Fibroblast of mammary gland (primary cell): ENCODE results near the gene NDUFS7.

Source experiments
- DNase-seq: peaks from one replicate; pipeline ENCODE4 v3.0.0-alpha.2; 2010; ENCODE audit warnings: low read depth
- H3K4me3 ChIP-seq: 2 replicates; pipeline ENCODE4 v1.5.1; 2011; ENCODE audit warnings: low read depth, mild to moderate bottlenecking, low read length, moderate library complexity; ENCODE audit not compliant: control insufficient read depth
- TF ChIP-seq, protein P1 (sequence below): conservative IDR thresholded peaks from 2 replicates; pipeline ENCODE4 v1.5.1; 2011; ENCODE audit warnings: low read depth, low read length, inconsistent platforms; ENCODE audit not compliant: control insufficient read depth, insufficient read depth

The NDUFS7 gene

DNA sequence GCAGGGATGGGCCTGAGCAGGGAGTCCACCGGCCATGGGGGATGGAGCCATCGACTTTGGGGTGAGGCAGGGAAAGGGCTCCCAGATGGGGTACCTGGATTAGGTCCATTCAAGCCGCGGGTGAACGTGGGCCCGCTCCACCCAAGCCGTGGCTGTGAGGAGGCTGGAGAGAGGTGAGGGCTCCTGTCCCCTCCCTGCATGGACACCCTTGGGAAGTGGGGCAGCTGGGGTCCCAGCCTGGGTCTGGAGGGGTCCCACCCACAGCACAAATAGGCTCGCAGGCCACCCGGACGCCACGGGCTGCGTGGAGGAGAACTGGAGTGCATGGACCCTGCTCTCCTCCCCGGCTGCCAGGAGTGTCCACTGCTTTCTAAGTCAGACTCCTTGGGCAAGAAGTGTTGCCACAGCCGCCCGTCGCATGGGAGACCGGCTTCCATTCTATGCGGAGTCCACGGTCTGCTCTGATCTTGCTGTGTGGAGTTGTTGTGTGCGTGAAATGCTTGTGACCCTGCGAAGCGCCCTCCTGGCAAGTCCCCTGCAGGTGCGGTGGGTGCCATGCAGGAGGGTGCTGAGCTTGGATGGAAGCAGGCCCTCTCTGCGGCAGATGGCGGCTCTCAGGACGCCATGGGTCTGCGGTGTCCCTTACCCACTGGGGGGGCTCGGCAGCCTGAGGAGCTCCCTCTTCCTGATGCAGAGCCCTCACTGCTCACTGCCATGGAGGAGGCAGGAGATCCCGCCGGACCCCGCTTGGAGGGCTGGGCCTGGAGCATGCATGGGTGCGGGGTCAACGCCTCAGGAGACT lies 25.7 kb downstream of the NDUFS7 start:
- TF ChIP-seq, protein P1, sequence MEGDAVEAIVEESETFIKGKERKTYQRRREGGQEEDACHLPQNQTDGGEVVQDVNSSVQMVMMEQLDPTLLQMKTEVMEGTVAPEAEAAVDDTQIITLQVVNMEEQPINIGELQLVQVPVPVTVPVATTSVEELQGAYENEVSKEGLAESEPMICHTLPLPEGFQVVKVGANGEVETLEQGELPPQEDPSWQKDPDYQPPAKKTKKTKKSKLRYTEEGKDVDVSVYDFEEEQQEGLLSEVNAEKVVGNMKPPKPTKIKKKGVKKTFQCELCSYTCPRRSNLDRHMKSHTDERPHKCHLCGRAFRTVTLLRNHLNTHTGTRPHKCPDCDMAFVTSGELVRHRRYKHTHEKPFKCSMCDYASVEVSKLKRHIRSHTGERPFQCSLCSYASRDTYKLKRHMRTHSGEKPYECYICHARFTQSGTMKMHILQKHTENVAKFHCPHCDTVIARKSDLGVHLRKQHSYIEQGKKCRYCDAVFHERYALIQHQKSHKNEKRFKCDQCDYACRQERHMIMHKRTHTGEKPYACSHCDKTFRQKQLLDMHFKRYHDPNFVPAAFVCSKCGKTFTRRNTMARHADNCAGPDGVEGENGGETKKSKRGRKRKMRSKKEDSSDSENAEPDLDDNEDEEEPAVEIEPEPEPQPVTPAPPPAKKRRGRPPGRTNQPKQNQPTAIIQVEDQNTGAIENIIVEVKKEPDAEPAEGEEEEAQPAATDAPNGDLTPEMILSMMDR, result no peak
- DNase-seq, result no peak
- peak overlapping the region; percentile 76 for H3K4me3 ChIP-seq

DNA sequence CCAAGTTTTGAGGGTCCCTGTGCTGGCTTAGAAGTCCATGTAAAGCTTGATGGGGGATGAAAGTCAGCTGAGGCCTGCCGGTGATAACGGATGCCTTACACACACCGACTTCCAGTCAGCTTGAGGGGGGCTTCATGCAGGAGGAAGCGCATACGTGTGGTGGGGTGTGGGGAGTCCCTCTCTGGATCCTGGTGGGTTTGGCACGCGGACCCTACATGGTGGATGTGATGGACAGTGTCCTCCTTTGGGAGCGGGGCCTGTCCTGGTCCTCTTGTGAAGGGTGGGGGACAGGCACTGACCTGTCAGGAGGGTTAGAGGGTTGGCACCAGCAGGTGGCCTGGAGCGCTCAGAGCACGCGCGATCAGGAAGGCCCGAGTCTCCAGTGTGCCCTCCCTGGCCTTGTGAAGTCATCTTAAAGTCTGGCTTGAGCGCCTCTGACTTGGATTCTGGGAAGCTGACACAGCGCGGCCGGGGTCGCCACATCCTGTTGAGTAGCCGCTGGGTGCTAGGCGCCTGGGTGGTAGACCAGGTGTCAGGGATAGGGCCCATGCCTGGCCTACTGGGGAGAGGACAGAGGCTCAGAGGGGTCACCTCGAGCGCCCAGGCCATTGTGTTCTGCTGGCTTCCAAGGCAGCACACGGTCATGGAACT lies 26.6 kb downstream of the NDUFS7 start:
- DNase-seq, result peak; percentile 81
- peak overlapping the region; percentile 76 for H3K4me3 ChIP-seq
- TF ChIP-seq, protein P1, result no peak

DNA sequence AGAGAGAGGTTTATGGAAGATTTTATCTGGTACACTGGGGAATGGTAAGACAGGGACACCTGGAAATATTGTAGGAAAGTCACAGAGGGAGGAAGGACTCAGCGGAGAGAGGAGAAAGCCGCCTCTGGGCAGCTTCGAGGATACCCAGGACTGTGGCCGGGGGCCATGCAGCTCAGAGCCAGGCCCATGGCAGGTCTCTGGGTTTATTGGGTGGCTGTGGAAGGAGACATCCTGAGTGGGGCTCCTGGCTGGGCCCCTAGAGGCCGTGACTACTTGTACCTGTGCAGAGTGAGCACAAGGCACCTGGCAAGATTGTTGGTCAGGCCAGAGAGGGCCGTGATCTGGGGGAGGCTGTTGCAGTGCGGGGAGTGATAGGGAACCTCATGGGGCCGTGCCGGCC lies 27.1 kb downstream of the NDUFS7 start:
- TF ChIP-seq, protein P1, result no peak
- H3K4me3 ChIP-seq, result no peak overlapping the region
- DNase-seq, result no peak

DNA sequence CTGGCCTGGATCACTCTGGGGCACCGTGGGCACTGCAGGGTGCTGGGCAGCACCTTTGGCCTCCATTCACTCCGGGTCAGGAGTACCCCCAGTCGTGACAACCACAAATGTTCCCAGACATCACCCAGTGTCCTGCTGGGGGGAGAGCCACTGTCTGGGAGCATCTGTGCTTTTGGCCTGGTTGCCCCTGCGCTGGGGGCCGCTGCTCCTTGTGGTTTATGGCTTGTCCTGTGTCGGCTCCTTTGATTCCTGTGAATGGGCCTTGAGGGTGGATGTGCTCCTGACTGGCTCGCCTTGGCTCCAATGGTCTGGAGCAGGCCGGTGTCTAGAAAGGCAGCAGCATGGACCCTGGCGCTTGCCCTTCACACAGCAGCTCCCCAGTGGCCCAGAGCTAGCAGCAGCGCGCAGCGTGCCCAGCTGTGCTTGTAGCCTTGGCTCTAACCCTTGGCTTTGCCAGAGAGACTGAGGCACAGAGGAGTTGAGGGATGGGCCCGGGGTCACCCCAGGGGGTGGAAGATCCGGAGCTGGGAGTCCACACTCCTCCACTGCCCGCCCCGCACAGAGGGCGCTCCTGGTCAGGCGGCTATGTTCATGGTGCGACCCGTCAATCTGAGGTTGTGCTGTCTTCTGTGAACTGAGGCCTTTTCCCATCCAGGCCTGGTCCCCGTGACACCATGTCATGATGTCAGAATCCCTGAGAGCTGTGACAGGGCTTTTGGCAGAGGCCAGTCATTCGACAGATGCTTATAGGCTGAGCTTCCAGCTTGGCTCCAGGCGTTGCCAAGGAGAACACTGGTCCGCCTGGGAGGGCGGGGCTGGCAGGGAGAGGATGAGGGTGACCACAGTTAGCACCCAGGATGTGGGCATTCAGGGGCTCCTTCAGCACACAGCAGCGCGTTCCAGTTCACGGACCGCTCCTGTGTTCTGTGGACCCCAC lies 27.8 kb downstream of the NDUFS7 start:
- DNase-seq, result peak; percentile 92
- no peak overlapping the region for H3K4me3 ChIP-seq
- TF ChIP-seq, protein P1, result no peak

DNA sequence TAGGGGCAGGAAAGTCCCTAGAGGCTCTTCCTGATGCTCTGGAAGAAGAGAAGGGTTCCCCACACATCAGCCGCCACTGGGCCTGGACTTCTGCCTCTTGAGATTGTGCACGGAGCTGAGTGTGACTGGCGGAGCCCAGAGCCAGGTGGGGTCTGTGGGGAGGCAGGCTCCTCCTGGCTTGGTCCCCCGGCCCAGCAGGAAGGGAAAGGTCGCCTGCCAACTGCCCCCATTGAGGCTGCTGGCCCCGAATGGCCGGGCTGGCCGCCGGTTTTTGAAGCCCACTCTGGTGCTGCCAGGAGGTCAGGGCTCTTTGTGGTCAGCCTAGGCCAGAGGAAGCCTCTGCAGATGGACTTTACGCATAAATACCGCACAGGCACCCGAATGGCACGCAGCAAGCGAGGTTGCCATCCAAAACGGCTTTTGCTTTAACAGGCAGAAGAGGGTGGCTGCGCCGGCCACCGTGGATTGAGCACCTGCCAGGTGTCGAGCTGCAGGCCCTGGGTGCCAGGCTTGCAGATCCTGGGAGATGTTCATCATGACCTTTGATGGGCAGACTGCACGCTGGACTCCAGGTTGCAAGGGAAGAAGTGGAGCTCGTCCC lies 28.7 kb downstream of the NDUFS7 start:
- DNase-seq, result no peak
- no peak overlapping the region for H3K4me3 ChIP-seq
- TF ChIP-seq, protein P1, result no peak

DNA sequence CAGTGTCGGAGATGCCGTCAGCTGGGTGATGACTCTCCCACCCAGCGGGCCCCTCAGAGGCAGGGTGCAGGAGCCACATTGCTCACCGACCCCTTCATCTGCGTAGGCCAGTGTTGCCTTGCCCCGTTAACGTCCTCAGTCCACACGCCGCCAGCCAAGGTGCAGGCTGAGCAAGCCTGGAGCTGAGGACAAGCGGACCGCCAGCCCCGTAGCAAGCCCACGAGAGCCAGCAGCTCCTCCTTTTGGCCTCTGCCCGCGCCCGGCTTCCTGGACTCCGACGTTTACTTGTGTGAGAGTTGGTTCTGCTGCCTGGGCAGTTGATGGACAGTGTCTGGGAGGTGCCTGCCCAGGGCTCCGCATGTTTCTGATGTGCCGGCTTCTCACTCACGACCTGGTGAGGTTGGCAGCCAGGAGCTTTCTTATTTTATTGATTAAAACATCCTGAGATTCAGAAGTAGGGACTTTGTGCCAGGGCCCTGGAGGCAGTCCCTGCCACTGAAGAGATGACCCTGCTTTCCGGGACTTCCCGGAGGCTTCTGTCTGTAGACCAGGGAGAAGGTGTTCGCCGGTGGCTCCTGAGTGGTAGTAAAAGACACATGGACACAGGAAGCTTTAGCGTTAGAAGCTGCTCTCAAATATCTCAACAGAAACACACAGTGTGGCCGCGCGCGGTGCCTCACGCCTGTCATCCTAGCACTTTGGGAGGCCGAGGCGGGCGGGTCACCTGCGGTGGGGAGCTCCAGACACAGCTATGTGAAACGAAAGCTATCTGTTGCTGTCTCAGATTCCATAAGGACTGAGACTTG lies 29.5 kb downstream of the NDUFS7 start:
- DNase-seq, result no peak
- H3K4me3 ChIP-seq, result no peak overlapping the region
- TF ChIP-seq, protein P1, result no peak
